Suppressor macrophage treated with lipopolysaccharide for 4 hours (primary cell): ENCODE measurements around the gene SH3BGR.
A peak's percentile ranks its signal among the peaks of the same experiment; 100 is the strongest.
"Not testable (repeated sequence)": the region's sequence is repeated elsewhere in the genome, so short reads cannot be mapped to it uniquely, and the experiment has no call there.

ENCODE experiments used
- DNase-seq: peaks from one replicate; pipeline ENCODE4 v3.0.0-alpha.2; 2020

The SH3BGR gene

DNA sequence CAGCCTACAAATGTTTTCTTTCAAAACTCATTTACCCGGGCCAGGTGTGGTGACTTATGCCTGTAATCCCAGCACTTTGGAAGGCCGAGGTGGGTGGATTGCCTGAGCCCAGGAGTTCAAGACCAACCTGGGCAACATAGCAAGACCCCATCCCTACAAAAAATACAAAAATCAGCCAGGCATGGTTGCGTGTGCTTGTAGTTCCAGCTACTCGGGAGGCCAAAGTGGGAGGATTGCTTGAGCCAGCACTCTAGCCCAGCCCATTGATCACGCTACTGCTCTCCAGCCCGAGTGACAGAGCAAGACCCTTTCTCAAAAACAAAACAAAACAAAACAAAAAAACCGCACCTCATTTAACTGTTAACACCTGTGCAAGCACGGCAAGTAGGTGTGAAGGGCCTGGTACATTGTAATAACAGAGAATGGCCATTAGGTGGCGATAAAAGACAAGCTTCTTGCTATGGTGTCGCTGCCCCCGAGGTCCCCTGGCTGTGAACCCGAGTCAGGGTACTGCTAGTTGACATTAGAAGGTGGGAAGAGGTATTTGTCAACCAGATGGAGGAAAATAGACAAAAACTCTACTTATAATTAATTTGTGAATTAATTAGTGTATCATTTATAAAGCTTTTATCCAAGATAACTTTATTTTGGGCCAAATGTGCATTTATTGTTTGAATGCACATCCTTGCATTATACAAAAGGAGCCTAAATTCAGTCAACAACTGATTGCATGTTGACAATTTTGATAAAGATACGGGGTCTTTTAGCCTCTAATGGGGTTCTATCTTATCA, 66.5 kb downstream of the SH3BGR start:
- DNase-seq = peak; percentile 69

DNA sequence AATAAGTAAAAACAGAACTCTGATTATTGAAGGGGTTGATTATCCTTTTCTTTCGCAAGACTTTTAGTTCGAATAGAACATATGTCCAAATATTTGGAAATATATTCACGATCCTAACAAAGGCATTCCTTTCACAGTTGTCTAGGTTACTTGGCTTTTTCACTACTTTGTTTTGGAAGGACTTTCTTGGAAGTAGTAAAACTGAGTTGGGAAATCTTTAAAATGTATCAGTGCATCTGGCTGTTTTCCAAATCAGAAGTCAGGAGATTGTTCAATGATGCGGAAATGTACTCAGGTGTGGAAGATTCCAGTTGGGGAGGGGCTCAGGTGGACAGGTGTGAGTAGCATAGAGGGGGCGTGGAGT, 67.1 kb downstream of the SH3BGR start:
- no peak for DNase-seq

DNA sequence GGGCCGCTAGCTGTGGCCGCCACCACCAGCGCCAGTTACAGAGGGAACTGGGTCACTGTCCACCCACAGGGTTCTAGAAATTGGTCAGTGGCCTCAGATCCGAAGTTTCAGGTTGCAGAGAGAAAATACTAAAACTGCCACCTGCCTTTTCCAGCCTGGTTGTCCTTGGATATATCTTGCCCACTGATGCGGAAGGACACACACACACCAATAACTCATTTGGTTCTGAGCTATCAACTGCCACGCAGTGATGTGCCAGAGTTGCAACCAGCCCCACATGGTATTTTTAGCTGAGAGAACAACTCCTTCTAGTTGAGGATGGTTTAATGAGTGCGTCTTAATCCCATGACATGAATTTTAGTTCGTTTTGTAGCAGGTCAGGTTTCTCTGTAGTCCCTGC, 68.1 kb downstream of the SH3BGR start:
- DNase-seq = no peak

DNA sequence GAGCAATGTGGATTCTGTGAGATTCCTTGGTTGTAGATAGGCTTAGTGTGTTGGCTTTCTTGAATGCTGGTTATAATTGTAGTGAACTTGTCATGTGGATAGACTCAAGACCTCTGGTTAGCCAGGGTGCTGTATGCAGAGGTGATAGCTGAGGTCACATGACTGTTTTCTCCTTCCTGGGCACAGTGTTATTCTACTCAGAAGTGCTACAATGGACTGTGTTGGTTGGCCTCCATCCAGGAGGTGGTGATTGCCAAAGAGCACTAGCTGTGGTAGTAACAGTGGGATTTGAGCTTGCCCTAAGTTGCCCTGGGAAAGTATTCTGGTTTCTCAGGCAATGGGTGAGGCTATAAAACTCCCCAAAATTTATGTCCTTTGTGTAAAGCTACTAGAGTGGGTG, 71.6 kb downstream of the SH3BGR start:
- DNase-seq = no peak

DNA sequence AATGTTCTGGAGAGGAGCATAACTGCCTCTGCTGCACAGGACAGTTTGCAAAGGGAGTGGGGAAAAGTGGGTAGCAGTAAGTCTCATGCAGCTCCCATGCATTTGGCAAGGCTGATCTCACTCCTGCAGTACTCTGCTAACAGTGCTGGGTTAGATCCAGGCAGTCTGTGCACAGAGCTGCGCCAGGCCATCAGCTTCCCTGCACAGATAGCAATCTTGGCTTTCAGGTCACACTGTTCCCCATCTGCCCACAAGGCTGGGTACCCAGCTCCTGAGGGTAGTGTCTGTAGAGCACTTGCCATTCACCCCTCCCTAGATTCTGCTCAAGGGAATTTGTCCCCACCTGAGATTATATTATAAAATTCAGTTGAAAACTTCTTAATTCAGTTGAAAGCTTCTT, 72.1 kb downstream of the SH3BGR start:
- DNase-seq = no peak

DNA sequence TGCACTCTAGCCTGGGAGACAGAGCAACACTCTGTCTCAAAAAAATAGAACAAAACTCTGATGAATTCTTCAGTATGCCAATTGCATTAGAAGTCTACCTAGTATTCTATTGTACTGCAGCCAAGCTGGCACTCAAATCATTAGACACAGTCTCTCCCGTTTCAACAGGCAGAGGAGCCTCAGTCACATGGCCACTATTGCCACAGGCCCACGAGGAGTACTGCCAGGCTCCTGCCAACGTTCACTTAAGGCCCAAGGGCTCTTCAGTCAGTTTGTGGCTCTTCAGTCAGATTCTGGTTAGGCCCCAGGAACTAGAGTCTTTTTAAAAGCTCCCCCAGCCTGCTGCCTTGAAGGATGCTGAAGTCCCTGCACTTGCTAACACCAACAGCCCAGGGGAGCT, 73.4 kb downstream of the SH3BGR start:
- no peak for DNase-seq

DNA sequence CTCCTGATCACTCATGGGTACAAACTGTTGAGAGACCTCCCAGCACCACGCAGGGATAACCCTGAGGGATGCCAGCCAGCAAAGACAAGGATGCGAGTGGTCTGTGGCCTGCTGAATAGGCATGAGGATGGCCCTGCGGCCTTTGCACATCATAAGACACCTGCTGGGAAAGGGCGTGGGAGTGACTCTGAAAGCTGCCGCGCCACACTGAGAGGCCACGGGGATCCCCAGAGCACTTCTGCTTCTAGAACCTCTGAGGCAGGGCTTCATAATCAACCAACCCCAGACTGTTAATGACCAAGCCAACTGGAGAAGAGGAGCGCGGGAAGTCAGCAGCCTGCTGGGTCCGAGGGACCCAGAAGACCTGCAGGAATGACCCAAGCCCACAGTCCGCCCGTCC, 73.8 kb downstream of the SH3BGR start:
- DNase-seq = no peak

DNA sequence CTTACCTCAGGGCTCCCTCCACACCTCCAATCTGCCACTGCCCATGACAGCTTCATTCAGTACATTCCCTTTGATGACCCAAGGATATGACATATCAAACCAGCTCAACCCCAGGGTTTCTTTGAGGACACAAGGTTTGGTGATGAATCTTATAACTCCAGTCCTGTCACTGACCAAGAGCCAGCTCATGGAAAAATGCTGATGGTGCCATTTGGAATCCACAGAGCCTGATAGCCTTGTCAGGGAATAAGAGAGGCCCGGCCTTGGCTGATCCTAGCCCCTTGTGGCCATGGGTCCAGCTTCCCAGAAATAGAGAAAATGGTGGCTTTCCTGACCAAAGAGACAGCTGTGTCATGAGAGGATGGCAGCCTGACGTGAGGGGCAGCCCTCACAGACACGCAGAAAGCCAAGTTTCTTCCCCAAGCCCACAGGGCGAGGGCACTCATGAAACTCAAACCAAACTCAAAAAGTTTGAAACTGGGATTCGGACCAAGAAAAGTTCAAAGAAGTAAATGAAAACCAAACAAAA, 75.4 kb downstream of the SH3BGR start:
- DNase-seq = no peak

DNA sequence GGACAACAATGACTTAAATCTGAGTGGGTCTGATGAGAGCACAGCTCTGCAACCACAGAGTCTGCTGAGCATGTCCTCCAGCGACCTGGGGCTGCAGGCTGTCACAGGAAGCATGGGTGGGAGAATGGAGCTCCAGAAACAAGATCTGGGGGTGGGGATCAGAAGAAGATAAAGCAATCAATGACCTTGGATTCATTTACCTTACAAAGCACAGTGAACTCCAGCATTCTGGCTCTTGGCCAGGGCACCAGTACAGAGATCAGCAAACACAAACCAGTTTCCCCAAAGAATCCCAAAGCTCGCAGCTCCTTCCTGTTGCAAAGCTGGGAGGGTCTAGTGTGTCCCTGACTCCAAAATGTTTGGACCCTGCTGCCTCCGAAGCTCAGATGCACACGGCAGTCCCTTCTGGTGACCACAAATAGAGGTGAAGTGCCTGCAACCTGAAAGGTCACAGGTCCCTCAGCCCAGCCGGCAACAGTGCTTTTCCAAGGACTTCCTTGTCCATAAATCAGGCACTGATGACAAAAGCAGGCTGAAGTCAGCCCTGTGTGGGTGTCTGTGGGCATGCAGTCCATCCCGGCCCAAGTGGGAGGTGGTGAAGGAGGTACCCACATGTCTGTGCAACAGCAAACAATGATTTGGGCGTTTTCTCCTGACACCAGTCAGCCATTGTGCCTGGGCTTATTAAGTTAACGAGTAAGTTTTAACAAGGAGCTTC, 76.1 kb downstream of the SH3BGR start:
- no peak for DNase-seq

DNA sequence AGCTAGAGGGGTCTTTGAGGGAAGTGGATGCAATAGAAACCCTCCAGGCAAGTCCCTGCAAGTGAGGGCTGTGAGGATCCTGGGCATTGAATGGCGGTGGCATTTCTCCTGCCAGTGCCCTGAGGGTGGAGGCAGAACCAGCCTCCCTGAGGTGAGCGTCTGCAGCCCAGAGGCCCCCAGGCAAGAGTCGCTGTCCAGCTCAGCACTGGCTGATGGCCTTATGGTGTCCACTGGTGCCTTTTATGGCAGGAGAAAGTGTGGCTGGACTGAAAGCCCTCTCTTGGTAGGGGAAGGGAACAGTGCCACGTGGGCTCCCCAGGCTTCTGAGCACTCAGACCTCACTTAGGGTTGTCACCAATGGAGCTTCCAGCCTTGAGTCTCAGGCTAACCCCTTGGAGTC, 77.3 kb downstream of the SH3BGR start:
- no peak for DNase-seq

DNA sequence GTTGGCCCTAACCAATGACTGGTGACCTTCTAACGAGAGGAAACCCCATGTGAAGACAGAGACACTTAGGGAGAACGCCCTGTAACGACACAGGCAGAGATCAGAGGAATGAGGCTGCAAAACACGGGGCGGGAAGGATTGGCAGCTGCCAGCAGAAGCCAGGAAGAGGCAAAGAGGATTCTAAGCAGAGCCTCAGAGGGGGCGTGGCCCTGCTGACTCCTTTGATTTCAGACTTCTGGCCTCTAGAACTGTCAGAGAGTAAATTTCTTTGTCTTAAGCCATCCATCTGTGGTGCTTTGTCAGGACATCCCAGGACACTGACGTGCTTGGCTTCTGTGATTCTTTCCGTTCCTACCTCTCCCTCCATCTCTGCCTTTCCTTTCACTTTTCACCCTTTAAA, 79.3 kb downstream of the SH3BGR start:
- no peak for DNase-seq

DNA sequence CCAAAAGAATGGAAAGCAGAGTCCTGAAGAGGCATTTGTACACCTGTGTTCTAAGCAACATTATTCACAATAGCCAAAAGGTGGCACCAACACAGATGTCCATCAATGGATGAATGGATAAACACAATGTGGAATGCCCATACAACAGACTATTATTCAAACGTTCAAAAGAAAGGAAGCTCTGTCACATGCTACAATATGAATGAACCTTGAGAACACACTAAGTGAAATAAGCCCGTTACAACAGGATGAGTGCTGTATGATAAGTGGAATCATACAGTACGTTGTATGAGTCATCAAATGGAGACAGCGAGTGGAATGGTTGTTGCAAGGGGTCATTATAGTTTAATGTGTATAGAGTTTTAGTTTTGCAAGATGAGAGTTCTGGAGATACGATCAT, 80.1 kb downstream of the SH3BGR start:
- DNase-seq = no peak

DNA sequence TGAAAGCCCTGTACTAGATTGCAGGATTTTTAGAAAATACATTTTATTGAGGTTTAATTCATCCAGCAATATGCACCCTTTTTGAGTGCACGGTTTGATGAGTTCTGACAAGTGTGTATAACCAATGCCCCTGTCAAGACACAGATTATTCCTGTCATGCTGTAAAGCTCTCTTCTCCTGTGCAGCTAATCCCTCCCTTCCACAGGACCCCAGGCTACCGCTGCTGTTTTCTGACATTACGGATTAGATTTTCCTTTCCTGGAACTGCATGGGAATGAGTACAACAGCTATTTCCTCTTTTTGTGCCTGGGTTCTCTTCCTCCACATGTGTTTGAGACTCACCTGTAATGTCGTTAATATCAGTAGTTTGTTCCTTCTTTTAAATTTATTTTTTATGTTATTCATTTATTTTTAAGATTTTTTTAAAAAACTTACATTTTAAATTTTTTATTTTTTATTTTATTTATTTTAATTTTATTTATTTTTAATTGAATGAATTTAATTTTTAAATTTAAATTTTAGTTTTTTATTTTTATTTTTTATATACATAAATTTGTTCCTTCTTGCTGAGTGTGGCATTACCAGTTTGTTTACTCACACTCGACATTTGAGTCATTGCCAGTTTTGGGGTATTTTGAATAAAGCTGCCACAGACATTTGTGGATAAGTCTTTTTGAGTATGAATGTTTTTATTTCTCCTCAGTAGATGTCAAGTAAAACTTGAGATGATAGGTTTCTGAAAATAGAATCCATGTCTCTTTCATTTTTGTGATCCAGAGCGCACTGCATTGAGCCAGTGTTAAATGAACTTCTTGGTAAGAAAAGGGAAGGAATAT, 82.0 kb downstream of the SH3BGR start:
- no peak for DNase-seq

DNA sequence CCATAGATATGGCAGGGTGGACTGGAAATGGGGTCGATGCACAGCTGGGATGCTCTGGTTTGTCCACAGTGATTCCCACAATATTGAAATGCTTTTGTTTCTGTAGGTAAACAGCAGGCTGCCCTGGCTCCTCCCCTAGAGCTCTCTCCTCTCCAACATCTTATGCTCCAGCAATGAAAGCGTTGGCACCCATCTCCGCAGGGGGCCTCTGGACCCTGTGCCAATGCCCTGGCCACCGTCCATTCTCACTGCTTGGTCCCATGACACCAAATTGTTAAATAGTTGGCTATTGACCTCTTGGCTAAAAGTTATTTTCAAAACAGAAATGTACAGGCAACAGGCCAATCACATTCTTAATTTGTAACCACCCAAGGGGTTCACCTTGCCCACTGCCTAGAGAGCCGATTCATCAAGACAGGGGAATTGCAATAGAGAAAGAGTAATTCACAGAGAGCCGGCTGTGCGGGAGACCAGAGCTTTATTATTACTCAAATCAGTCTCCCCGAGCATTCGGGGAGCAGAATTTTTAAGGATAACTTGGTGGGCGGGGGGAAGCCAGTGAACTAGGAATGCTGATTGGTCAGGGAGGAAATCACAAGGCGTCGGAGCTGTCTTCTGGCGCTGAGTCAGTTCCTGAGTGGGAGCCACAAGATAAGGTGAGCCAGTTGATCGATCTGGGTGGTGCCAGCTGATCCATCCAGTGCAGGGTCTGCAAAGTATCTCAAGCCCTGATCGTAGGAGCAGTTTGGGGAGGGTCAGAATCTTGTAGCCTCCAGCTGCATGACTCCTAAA, 84.1 kb downstream of the SH3BGR start:
- DNase-seq = no peak

DNA sequence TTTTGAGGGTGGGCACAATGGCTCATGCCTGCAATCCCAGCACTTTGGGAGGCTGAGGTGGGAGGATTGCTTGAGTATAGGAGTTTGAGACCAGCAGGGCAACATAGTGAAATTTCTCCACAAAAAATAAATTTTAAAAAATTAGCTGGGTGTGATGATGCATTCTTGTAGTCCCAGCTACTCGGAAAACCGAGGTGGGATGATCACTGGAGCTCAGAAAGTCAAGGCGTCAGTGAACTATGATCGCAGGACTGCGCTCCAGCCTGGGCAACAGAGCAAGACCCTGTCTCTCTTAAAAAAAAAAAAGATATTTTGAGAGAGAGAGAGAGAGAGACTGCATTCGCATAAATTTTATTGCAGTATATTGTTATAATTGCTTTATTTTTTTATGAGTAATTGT, 85.1 kb downstream of the SH3BGR start:
- no peak for DNase-seq

DNA sequence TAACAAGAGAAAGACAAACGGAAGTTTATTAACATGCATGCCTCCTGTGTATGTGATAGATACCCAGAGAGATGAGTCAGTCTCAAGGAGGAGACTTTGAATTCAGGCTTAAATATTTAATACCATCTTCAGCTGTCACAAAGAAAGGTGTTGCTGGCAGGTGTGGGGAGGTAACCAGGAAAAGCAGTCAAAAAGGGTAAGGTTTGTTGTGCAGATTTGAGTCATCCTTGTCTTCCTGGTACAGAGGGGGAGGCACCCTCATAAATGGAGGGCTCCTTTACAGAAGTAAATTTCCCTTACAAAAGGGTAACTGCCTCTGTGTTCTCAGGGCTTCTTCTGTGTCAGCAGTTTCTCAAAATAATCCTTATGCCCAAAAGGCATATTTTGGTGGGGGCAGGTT, 85.8 kb downstream of the SH3BGR start:
- no peak for DNase-seq

DNA sequence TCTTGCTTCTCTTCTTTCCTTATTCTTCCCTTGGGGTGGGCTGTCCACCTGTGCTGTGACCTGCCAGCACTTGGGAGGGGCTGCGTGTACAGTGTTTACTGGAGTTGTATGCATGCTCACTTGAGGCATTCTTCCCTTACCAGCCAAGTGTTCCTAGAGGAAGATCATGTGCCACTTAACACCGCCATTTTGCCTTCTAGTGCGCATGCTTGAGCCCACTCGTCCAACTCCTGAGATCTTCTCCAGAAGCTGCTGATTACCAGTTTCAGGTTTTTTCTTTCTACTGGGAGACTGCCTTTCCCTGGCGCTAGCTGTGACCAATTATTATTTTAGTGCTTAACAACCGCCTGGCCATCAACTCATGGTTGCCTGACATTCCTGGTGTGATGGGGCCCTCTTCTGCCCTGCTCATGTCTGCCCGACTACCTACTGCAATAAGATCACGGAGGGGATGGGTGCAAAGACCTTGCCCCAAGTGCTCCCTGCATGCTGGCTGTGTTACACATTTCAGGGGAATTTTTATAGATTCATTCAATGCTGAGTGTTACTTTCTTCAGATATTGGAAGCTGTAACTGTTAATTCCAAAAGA, 86.8 kb downstream of the SH3BGR start:
- no peak for DNase-seq

DNA sequence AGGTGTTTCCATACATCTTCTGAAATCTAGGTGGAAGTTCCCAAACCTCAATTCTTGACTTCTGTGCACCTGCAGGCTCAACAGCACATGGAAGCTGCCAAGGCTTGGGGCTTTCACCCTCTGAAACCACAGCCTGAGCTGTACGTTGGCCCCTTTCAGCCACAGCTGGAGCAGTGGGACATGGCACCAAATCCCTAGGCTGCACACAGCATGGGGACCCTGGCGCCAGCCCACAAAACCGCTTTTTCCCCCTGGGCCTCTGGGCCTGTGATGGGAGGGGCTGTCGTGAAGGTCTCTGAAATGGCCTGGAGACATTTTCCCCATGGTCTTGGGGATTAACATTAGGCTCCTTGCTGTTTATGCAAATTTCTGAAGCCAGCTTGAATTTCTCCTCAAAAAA, 88.6 kb downstream of the SH3BGR start:
- DNase-seq = not testable (repeated sequence)

DNA sequence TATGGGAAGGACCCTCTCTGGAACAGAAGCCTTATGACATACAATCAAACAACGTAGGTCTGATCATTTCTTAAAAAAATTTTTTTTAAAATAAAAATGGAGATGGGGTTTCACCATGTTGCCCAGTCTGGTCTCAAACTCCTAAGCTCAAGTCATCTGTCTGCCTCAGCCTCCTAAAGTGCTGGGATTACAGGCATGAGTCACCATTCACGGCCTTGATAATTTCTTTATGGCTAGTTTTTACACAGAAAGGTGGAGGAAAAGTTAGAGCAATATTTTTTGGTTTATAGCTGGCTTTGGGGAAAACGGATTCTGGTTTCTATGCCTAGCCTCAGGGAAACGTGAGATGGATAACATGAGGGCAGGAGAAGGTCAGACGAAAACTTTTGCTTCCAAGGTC, 91.0 kb downstream of the SH3BGR start:
- DNase-seq = no peak

DNA sequence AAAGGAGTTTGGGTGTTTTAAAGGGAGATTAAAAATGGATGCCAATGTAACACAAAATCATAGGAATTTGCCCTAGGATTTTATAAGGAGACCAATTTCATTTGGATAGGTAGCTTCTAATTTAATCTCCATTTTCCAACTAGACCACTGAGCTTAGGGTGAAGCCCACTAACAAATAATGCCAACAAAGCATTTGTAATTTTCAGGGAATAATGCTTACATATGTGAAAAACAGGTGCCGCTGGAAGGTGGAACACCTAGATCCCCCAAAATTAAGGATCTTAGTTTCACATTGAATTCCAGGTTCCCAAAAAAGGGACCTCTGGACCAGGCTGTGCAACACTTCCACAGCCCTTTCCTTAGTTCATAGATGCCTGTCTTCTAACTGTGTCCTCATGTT, 94.8 kb downstream of the SH3BGR start:
- no peak for DNase-seq

DNA sequence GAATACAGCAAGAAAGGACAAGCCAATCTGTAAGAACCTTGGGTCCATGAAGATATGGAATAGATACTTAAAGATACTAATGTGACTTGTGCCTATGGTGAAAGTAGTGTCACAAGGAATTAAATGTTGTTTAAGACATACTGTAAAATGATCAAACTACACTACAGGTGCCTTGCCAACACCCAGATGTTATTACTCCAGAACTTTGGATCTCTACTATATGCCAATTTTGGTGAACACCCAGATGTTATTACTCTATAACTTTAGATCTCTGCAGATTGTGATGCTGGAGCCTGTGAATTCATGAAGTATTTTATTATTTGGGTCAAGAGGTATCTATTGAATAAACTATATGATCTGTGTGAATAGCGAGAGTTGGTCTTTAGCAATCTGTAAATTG, 101.1 kb downstream of the SH3BGR start:
- DNase-seq = no peak

DNA sequence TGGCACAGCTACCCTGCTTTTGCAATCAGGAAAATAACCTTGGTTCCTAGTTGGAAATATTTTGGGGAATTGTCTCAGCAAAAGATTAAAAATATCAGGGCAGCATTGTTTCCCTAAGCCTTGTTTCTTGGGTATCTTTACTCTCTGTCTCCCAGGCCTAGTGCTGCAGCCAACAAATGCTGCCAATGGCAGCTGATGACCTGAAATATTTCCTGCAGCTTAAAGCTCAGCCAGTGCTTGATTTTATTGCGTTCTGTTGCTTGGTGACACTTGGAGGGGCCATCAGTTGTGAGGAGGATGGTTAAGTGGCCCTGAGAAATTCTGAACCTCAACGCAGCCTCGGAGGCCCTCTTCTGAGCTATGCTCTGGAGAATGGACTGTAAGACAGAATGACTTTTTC, 101.6 kb downstream of the SH3BGR start:
- DNase-seq = no peak
